GM12878 (cell line): ENCODE measurements around the gene REN. TPM values are rescaled to one million over a fixed set of nuclear protein-coding genes. Genes with fewer than 3 reads are reported as not detected.

ENCODE experiments used
- BACH1 ChIP-seq: fragments of 450-650 bp; IDR thresholded peaks from 2 replicates; pipeline ENCODE4 v1.6.1; 2017; ENCODE audit warnings: mild to moderate bottlenecking, borderline replicate concordance
- CTCF ChIP-seq, 3 experiments: IDR thresholded peaks in 2 of 3; conservative IDR thresholded peaks in 1 of 3; 2 replicates each; pipeline ENCODE4 v1.5.1; 2011; ENCODE audit warnings: low read depth in 3 of 3, low read length in 3 of 3, mild to moderate bottlenecking in 3 of 3, control low read depth in 2 of 3, moderate library complexity in 2 of 3, inconsistent platforms in 1 of 3, mixed read lengths in 1 of 3; ENCODE audit not compliant: control insufficient read depth in 2 of 3, insufficient read depth in 1 of 3; ENCODE audit errors: extremely low read depth in 1 of 3
- IRF4 ChIP-seq: IDR thresholded peaks from 2 replicates; pipeline ENCODE4 v1.6.1; 2011; ENCODE audit warnings: low read depth, low read length
- MYC ChIP-seq: IDR thresholded peaks from 2 replicates; pipeline ENCODE4 v1.6.1; 2011; ENCODE audit warnings: mild to moderate bottlenecking, low read length, moderate library complexity, inconsistent platforms; ENCODE audit not compliant: insufficient read depth, insufficient replicate concordance, insufficient read length, severe bottlenecking
- NR2C1 ChIP-seq: fragments of 450-650 bp; IDR thresholded peaks from 2 replicates; pipeline ENCODE4 v1.6.1; 2017; ENCODE audit warnings: antibody characterized with exemption, mild to moderate bottlenecking, moderate library complexity
- NR2C2 ChIP-seq: IDR thresholded peaks from 2 replicates; pipeline ENCODE4 v1.6.1; 2011; ENCODE audit warnings: borderline replicate concordance, low read depth; ENCODE audit not compliant: control insufficient read depth, insufficient read length
- SREBF2 ChIP-seq: IDR thresholded peaks from 2 replicates; pipeline ENCODE4 v1.6.1; 2012; ENCODE audit warnings: mild to moderate bottlenecking, low read length
- TAF1 ChIP-seq: IDR thresholded peaks from 2 replicates; pipeline ENCODE4 v1.6.1; 2011; ENCODE audit warnings: mild to moderate bottlenecking, low read depth, low read length, borderline replicate concordance
- polyA plus RNA-seq, 11 experiments: library from polyadenylated mRNA; depleted of rRNA in 4 of 11; unstranded in 6 of 11; stranded (reverse) in 5 of 11; fragments of >200 nt; fragmentation: Nextera tagmentation in 4 of 11; fragmentation: Illumina TruSeq in 1 of 11; extraction: Ambion mirVana in 4 of 11; extraction: Trizol in 1 of 11; gene quantifications; 1 replicate in 1 of 11; 2 replicates in 10 of 11; pipeline versions ENCODE4 v1.2.1 to v1.2.3, GENCODE V29; 2011 to 2016; ENCODE audit warnings: inconsistent platforms in 2 of 11, missing spikeins in 2 of 11, low read depth in 1 of 11
- total RNA-seq, 4 experiments: library from RNA; depleted of rRNA in 3 of 4; stranded (reverse); fragments of >200 nt in 3 of 4; fragmentation: Illumina TruSeq in 1 of 4; extraction: Trizol in 1 of 4; gene quantifications; 2 replicates each; pipeline versions ENCODE4 v1.2.1 to v1.2.3, GENCODE V29; 2013 to 2021
- TF ChIP-seq, protein P1 (sequence below): fragments of 450-650 bp; formaldehyde crosslinking; IDR thresholded peaks from 2 replicates; pipeline ENCODE4 v1.5.0; 2022; ENCODE audit warnings: mild to moderate bottlenecking, missing genetic modification characterization

Gene REN
- total and polyA plus RNA-seq, 10 of the 15 experiments (the other 5 are each of a cell fraction or from before 2014, with no cell fraction given): not detected

- no peak for TF ChIP-seq TAF1
- TF ChIP-seq CTCF (IDR thresholded peaks at IDR 0.05 in 2 of 3, conservative IDR thresholded peaks at IDR 0.05 in 1 of 3; ENCODE audit: control insufficient read depth in 2 of 3, extremely low read depth in 1 of 3, insufficient read depth in 1 of 3, low read depth in 3 of 3, low read length in 3 of 3): no peak
- TF ChIP-seq, protein P1, sequence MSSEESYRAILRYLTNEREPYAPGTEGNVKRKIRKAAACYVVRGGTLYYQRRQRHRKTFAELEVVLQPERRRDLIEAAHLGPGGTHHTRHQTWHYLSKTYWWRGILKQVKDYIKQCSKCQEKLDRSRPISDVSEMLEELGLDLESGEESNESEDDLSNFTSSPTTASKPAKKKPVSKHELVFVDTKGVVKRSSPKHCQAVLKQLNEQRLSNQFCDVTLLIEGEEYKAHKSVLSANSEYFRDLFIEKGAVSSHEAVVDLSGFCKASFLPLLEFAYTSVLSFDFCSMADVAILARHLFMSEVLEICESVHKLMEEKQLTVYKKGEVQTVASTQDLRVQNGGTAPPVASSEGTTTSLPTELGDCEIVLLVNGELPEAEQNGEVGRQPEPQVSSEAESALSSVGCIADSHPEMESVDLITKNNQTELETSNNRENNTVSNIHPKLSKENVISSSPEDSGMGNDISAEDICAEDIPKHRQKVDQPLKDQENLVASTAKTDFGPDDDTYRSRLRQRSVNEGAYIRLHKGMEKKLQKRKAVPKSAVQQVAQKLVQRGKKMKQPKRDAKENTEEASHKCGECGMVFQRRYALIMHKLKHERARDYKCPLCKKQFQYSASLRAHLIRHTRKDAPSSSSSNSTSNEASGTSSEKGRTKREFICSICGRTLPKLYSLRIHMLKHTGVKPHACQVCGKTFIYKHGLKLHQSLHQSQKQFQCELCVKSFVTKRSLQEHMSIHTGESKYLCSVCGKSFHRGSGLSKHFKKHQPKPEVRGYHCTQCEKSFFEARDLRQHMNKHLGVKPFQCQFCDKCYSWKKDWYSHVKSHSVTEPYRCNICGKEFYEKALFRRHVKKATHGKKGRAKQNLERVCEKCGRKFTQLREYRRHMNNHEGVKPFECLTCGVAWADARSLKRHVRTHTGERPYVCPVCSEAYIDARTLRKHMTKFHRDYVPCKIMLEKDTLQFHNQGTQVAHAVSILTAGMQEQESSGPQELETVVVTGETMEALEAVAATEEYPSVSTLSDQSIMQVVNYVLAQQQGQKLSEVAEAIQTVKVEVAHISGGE (CRISPR knock-in tag): no peak
- TF ChIP-seq IRF4: no peak
- no peak for TF ChIP-seq BACH1
- TF ChIP-seq MYC: no peak
- TF ChIP-seq NR2C2: no peak
- no peak for TF ChIP-seq NR2C1
- no peak for TF ChIP-seq SREBF2
Measured at GRCh38 chr1:204125759-204126351, 40.3 kb downstream of the REN start (continued).
